Tibial nerve (tissue), 4 donors: ENCODE data around the gene SEC14L5. TPM values are rescaled to one million over a fixed set of nuclear protein-coding genes. Genes with fewer than 3 reads are reported as not detected.
A peak's percentile ranks its signal among the peaks of the same experiment; 100 is the strongest.

Source experiments
- DNase-seq, 2 donors: peaks; one replicate each; pipeline ENCODE4 v3.0.0-alpha.2; 2019; ENCODE audit warnings: low spot score in 2 of 2
- H3K27ac ChIP-seq, 4 donors: fragments of 200-600 bp; sonication (generic) in 3 of 4; one replicate each; pipeline ENCODE4 v1.5.1; 2017 to 2019; ENCODE audit warnings: mild to moderate bottlenecking in 1 of 4
- H3K27me3 ChIP-seq, 2 donors: fragments of 200-600 bp; sonication (generic) in 1 of 2; one replicate each; pipeline versions ENCODE4 v1.5.1 to v1.6.0; 2017 to 2019
- H3K36me3 ChIP-seq, 3 donors: fragments of 200-600 bp; sonication (generic); one replicate each; pipeline ENCODE4 v1.5.1; 2018 to 2019
- H3K4me1 ChIP-seq, 4 donors: fragments of 200-600 bp; sonication (generic) in 3 of 4; one replicate each; pipeline ENCODE4 v1.5.1; 2017 to 2019
- H3K4me3 ChIP-seq, 4 donors: fragments of 200-600 bp; sonication (generic) in 3 of 4; one replicate each; pipeline ENCODE4 v1.5.1; 2017 to 2019; ENCODE audit warnings: mild to moderate bottlenecking in 1 of 4, moderate library complexity in 1 of 4
- H3K9me3 ChIP-seq, 4 donors: fragments of 200-600 bp; sonication (generic) in 3 of 4; one replicate each; pipeline ENCODE4 v1.5.1; 2017 to 2019
- EP300 ChIP-seq, 2 donors: sonication (generic); formaldehyde crosslinking; IDR thresholded peaks; one replicate each; pipeline ENCODE4 v1.6.1; 2017; ENCODE audit warnings: antibody characterized with exemption in 2 of 2, mild to moderate bottlenecking in 1 of 2
- POLR2A ChIP-seq, 2 donors: fragments of 450-650 bp; IDR thresholded peaks; one replicate each; pipeline ENCODE4 v1.6.1; 2017; ENCODE audit warnings: antibody characterized with exemption in 2 of 2, mild to moderate bottlenecking in 2 of 2, moderate library complexity in 2 of 2
- WGBS, 2 donors: methylation state at CpG; one replicate each; pipeline ENCODE4 v1.1.5; 2018; 5-methylcytosine and 5-hydroxymethylcytosine counted together
- total RNA-seq, 4 donors: library from RNA; depleted of rRNA; stranded (reverse); fragments of >200 nt; gene quantifications; one replicate each; pipeline ENCODE4 v1.1.0, GENCODE V29; 2016
- TF ChIP-seq, protein P1 (sequence below), 5 experiments: fragments of 200-600 bp in 3 of 5; fragments of 450-650 bp in 2 of 5; sonication (generic) in 3 of 5; IDR thresholded peaks; one replicate each; pipeline ENCODE4 v1.5.1; 2016 to 2019; ENCODE audit warnings: antibody characterized with exemption in 5 of 5, mild to moderate bottlenecking in 3 of 5, moderate library complexity in 2 of 5

Gene SEC14L5
- total RNA-seq, 4 donors from 2014 or later: 12.0 to 29.0 (median 13.6) TPM

DNA sequence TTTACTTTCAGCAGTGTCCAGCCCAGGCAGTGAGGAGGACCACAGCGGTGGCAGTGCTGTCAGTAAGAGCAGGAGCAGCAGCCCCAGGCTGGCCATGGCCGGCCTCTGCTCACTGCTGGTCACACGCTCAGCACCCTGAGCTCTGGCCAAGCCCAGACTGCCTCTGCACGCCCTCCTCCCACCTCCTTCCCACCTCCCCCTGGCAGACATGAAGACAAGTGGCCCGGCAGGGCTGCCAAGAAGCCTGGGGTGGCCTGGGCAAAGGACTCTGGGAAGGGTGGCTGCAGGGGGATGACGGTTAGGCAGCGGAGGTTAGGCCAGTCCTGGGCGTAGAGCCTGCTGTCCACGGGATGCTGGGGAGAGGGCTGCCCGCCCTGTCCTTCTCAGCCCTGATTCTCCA, 107.7 kb downstream of the SEC14L5 start, which contains the start of gene C16orf89:
Gene C16orf89 (minus strand): TSS at position 144 of the 400 bp plus-strand sequence. CDS start 48 bp downstream, at position 96.
- no peaks in the 10 kb centered on the region for H3K9me3 ChIP-seq
- DNase-seq: no peak
- no peaks in the 10 kb centered on the region for H3K36me3 ChIP-seq
- peak within 1 kb of the TSS in 3 of 4 donors; percentile 25 to 77 (median 45) for H3K27ac ChIP-seq
- no peaks in the 10 kb centered on the region for H3K27me3 ChIP-seq
- peak within 1 kb of the TSS in 1 of 4 donors; percentile 6 for H3K4me3 ChIP-seq
- H3K4me1 ChIP-seq: no peaks in the 10 kb centered on the region
- 38 to 59% methylated on average over 8 to 9 of the region's 10 CpGs for WGBS, 2 donors
- peak in 1 of 2 donors; percentile 6 for TF ChIP-seq POLR2A (IDR thresholded peaks at IDR 0.05)
- TF ChIP-seq EP300 (IDR thresholded peaks at IDR 0.05): peak in 1 of 2 donors; percentile 46
- TF ChIP-seq, protein P1, sequence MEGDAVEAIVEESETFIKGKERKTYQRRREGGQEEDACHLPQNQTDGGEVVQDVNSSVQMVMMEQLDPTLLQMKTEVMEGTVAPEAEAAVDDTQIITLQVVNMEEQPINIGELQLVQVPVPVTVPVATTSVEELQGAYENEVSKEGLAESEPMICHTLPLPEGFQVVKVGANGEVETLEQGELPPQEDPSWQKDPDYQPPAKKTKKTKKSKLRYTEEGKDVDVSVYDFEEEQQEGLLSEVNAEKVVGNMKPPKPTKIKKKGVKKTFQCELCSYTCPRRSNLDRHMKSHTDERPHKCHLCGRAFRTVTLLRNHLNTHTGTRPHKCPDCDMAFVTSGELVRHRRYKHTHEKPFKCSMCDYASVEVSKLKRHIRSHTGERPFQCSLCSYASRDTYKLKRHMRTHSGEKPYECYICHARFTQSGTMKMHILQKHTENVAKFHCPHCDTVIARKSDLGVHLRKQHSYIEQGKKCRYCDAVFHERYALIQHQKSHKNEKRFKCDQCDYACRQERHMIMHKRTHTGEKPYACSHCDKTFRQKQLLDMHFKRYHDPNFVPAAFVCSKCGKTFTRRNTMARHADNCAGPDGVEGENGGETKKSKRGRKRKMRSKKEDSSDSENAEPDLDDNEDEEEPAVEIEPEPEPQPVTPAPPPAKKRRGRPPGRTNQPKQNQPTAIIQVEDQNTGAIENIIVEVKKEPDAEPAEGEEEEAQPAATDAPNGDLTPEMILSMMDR (IDR thresholded peaks at IDR 0.05): no peak

DNA sequence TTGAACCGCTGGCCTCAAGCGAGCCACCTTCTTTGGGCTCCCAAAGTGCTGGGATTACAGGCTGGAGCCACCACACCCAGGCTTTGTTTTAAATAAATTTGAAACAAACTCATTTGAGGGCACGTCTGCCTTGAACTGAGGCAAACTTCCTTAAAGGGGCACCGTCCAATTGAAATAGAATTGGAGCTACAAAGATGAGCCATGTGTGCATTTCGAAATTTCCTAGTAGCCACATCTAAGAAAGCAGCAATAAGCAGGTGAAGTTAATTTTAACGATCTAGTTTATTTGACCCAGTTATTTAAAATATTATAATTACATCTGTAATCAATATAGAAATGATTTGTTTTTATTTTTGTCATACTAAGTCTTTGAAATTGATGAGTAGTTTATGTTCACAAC, 108.4 kb downstream of the SEC14L5 start:
- Histone ChIP-seq H3K9me3 (no peaks in the 10 kb centered on the region), H3K27ac (peak overlapping the region in 1 of 4 donors; percentile 77), H3K27me3 (no peaks in the 10 kb centered on the region), H3K4me3 (no peak overlapping the region), H3K4me1 (peaks cover 0 to 7% (median 0%) of the 10 kb centered on the region in 4 donors), H3K36me3 (no peaks in the 10 kb centered on the region)
- no peak for TF ChIP-seq EP300 (IDR thresholded peaks at IDR 0.05)
- TF ChIP-seq, protein P1 (IDR thresholded peaks at IDR 0.05): no peak
- no peak for TF ChIP-seq POLR2A (IDR thresholded peaks at IDR 0.05)
- no peak for DNase-seq
- WGBS, 2 donors: 70 to 77% methylated on average over 6 of the region's 6 CpGs

Other genes starting within 250 kb of the SEC14L5 start
- gene ANKS3, start 224.1 kb upstream of the SEC14L5 start, total RNA-seq: 10 to 100 TPM; 29.3 to 58.8 (median 51.8) TPM
- 10 to 100 TPM in 1 of 4 donors, 1 to 10 TPM in 1, under 1 TPM in 2; 0.21 to 15.3 (median 0.74) TPM for gene DNAAF8, start 223.8 kb upstream of the SEC14L5 start, total RNA-seq
- 10 to 100 TPM; 20.3 to 43.2 (median 34.4) TPM for gene ZNF500, start 191.2 kb upstream of the SEC14L5 start, total RNA-seq
- gene SEPTIN12, start 170.0 kb upstream of the SEC14L5 start, total RNA-seq: not detected
- not detected for gene SMIM22, start 163.0 kb upstream of the SEC14L5 start, total RNA-seq
- gene ROGDI, start 155.7 kb upstream of the SEC14L5 start, total RNA-seq: 10 to 100 TPM; 10.5 to 28.5 (median 16.8) TPM
- gene GLYR1, start 111.0 kb upstream of the SEC14L5 start, total RNA-seq: 10 to 100 TPM; 42.0 to 59.4 (median 50.9) TPM
- gene UBN1, start 110.8 kb upstream of the SEC14L5 start, total RNA-seq: 10 to 100 TPM; 24.5 to 47.4 (median 29.2) TPM
- 100 to 1,000 TPM in 3 of 4 donors, 10 to 100 TPM in 1; 52.2 to 246 (median 200) TPM for gene PPL, start 21.2 kb upstream of the SEC14L5 start, total RNA-seq
- gene NAGPA, start 75.6 kb downstream of the SEC14L5 start, total RNA-seq: 100 to 1,000 TPM in 1 of 4 donors, 10 to 100 TPM in 3; 37.5 to 104 (median 43.8) TPM
- gene C16orf89, start 107.6 kb downstream of the SEC14L5 start, total RNA-seq: 10 to 100 TPM in 3 of 4 donors, 1 to 10 TPM in 1; 6.3 to 39.0 (median 17.8) TPM
- 10 to 100 TPM; 15.9 to 25.5 (median 22.9) TPM for gene ALG1, start 113.5 kb downstream of the SEC14L5 start, total RNA-seq
- 10 to 100 TPM in 1 of 4 donors, 1 to 10 TPM in 3; 4.8 to 10.8 (median 7.9) TPM for gene EEF2KMT, start 139.5 kb downstream of the SEC14L5 start, total RNA-seq